Thyroid gland (tissue), 4 donors: ENCODE results near the gene CDC45. TPM values are rescaled to one million over a fixed set of nuclear protein-coding genes. Genes with fewer than 3 reads are reported as not detected.

ENCODE experiments used
- DNase-seq, 2 donors: peaks; one replicate each; pipeline ENCODE4 v3.0.0-alpha.2; 2019
- H3K27ac ChIP-seq, 3 donors: fragments of 200-600 bp; sonication (generic); 1 replicate in 2 of 3; 2 replicates in 1 of 3; pipeline ENCODE4 v1.5.1; 2016 to 2019; ENCODE audit warnings: mild to moderate bottlenecking in 1 of 3, moderate library complexity in 1 of 3
- H3K27me3 ChIP-seq: fragments of 200-600 bp; sonication (generic); one replicate; pipeline ENCODE4 v1.5.1; 2019
- H3K36me3 ChIP-seq, 2 donors: fragments of 200-600 bp; sonication (generic); one replicate each; pipeline ENCODE4 v1.5.1; 2016 to 2019
- H3K4me1 ChIP-seq, 2 donors: fragments of 200-600 bp; sonication (generic); one replicate each; pipeline ENCODE4 v1.5.1; 2017 to 2019
- H3K4me3 ChIP-seq, 3 donors: fragments of 200-600 bp; sonication (generic); replicated peaks in 1 of 3; 1 replicate in 2 of 3; 2 replicates in 1 of 3; pipeline ENCODE4 v1.5.1; 2016; ENCODE audit warnings: mild to moderate bottlenecking in 1 of 3
- H3K9me3 ChIP-seq: fragments of 200-600 bp; sonication (generic); one replicate; pipeline ENCODE4 v1.5.1; 2017
- CTCF ChIP-seq, 6 experiments: fragments of 200-600 bp in 3 of 6; fragments of 450-650 bp in 3 of 6; sonication (generic) in 3 of 6; IDR thresholded peaks; one replicate each; pipeline ENCODE4 v1.5.1; 2016 to 2019; ENCODE audit warnings: antibody characterized with exemption in 6 of 6, mild to moderate bottlenecking in 2 of 6, inconsistent platforms in 1 of 6, moderate library complexity in 1 of 6
- POLR2A ChIP-seq, 2 donors: fragments of 450-650 bp; IDR thresholded peaks; one replicate each; pipeline ENCODE4 v1.6.1; 2017; ENCODE audit warnings: antibody characterized with exemption in 2 of 2, mild to moderate bottlenecking in 2 of 2, moderate library complexity in 1 of 2
- WGBS, 2 donors: methylation state at CpG; one replicate each; pipeline ENCODE4 v1.1.5; 2017; 5-methylcytosine and 5-hydroxymethylcytosine counted together
- intact Hi-C: fragments of 100-400 bp; cut with DNase I; formaldehyde crosslinking; loops from one replicate; pipeline ENCODE4 v1.15.1; 2023
- total RNA-seq, 4 donors: library from RNA; depleted of rRNA; stranded (reverse); fragments of >200 nt; gene quantifications; one replicate each; pipeline ENCODE4 v1.2.3, GENCODE V29; 2016

CDC45 gene
- total RNA-seq, 4 donors from 2014 or later = 0.24 to 1.9 (median 1.7) TPM; not detected in 1

GRCh38 chr22:19499880-19500242 is 20.1 kb downstream of the CDC45 start:
- 98 to 100% methylated on average over 1 to 4 of the region's 4 CpGs for WGBS, 2 donors
- no peaks in the 10 kb centered on the region for H3K9me3 ChIP-seq
- intact Hi-C loops = loop anchor here (5.0 kb wide), 1 partner anchor 132 kb away; no protein-coding TSS in a partner anchor
- TF ChIP-seq POLR2A (IDR thresholded peaks at IDR 0.05) (no peak), CTCF (IDR thresholded peaks at IDR 0.05) (no peak)
- H3K36me3 ChIP-seq = no peaks in the 10 kb centered on the region
- no peaks in the 10 kb centered on the region for H3K27me3 ChIP-seq
- no peak for DNase-seq
- H3K27ac ChIP-seq = no peak overlapping the region
- no peaks in the 10 kb centered on the region for H3K4me1 ChIP-seq
- no peak overlapping the region for H3K4me3 ChIP-seq

- Histone ChIP-seq H3K27me3 (no peaks in the 10 kb centered on the region), H3K27ac (no peak overlapping the region), H3K4me3 (no peak overlapping the region), H3K36me3 (no peaks in the 10 kb centered on the region), H3K9me3 (no peaks in the 10 kb centered on the region), H3K4me1 (no peaks in the 10 kb centered on the region)
- WGBS, 2 donors = 92 to 94% methylated on average over 3 of the region's 3 CpGs
- DNase-seq = no peak
- intact Hi-C loops = no loop called here
- TF ChIP-seq POLR2A (IDR thresholded peaks at IDR 0.05) = no peak
- TF ChIP-seq CTCF (IDR thresholded peaks at IDR 0.05) = no peak
These were observed 22.3 kb downstream of the CDC45 start for GRCh38 chr22:19501897-19502447.

- H3K27me3 ChIP-seq = no peaks in the 10 kb centered on the region
- no peaks in the 10 kb centered on the region for H3K9me3 ChIP-seq
- WGBS, 2 donors = 81 to 89% methylated on average over 7 of the region's 7 CpGs
- H3K4me1 ChIP-seq = no peaks in the 10 kb centered on the region
- H3K27ac ChIP-seq = no peak overlapping the region
- TF ChIP-seq POLR2A (IDR thresholded peaks at IDR 0.05) (no peak), CTCF (IDR thresholded peaks at IDR 0.05) (no peak)
- intact Hi-C loops = no loop called here
- H3K4me3 ChIP-seq = no peak overlapping the region
- DNase-seq = no peak
- no peaks in the 10 kb centered on the region for H3K36me3 ChIP-seq
These were observed 23.6 kb downstream of the CDC45 start for GRCh38 chr22:19503367-19503766.

- Histone ChIP-seq H3K27me3 (no peaks in the 10 kb centered on the region), H3K36me3 (no peaks in the 10 kb centered on the region), H3K4me3 (no peak overlapping the region), H3K27ac (no peak overlapping the region), H3K4me1 (no peaks in the 10 kb centered on the region), H3K9me3 (no peaks in the 10 kb centered on the region)
- 90 to 94% methylated on average over 7 to 9 of the region's 9 CpGs for WGBS, 2 donors
- TF ChIP-seq CTCF (IDR thresholded peaks at IDR 0.05) (no peak), POLR2A (IDR thresholded peaks at IDR 0.05) (no peak)
- intact Hi-C loops = no loop called here
- DNase-seq = no peak
These were observed 24.1 kb downstream of the CDC45 start for GRCh38 chr22:19503869-19504268.

GRCh38 chr22:19504900-19505734 is 25.4 kb downstream of the CDC45 start:
- DNase-seq = no peak
- H3K4me3 ChIP-seq = no peak overlapping the region
- intact Hi-C loops = no loop called here
- no peaks in the 10 kb centered on the region for H3K4me1 ChIP-seq
- H3K27ac ChIP-seq = no peak overlapping the region
- WGBS, 2 donors = 90 to 92% methylated on average over 16 to 18 of the region's 18 CpGs
- H3K27me3 ChIP-seq = no peaks in the 10 kb centered on the region
- TF ChIP-seq CTCF (IDR thresholded peaks at IDR 0.05) = no peak
- H3K9me3 ChIP-seq = no peaks in the 10 kb centered on the region
- H3K36me3 ChIP-seq = no peaks in the 10 kb centered on the region
